Body of pancreas (tissue), 4 donors: ENCODE data around the gene ASPG.

ENCODE experiments used
- POLR2A ChIP-seq, 3 donors: fragments of 450-650 bp; IDR thresholded peaks; one replicate each; pipeline ENCODE4 v1.6.1; 2016; ENCODE audit warnings: antibody characterized with exemption in 3 of 3, mild to moderate bottlenecking in 2 of 3
- TF ChIP-seq, protein P1 (sequence below), 7 experiments: fragments of 450-650 bp in 4 of 7; fragments of 200-600 bp in 3 of 7; sonication (generic) in 3 of 7; IDR thresholded peaks; one replicate each; pipeline ENCODE4 v1.5.1; 2016 to 2019; ENCODE audit warnings: antibody characterized with exemption in 7 of 7

DNA sequence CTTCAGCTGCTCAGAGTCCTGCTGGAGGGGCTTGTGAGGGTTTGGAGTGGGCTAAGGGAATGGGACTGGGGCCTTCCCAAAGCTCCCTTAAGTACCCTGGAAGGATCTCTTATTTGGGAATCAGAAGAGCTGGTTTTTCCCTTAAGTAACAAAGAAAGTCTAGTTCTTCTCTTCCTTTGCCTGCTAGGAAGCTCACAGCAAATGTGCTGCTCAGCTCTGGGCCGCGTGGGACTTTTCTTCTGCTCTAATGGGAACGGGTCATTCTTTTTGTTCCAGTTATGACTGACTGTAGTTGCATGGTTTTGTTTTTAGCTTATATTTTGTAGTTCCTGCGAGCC, 58.9 kb downstream of the ASPG start:
- TF ChIP-seq, protein P1, sequence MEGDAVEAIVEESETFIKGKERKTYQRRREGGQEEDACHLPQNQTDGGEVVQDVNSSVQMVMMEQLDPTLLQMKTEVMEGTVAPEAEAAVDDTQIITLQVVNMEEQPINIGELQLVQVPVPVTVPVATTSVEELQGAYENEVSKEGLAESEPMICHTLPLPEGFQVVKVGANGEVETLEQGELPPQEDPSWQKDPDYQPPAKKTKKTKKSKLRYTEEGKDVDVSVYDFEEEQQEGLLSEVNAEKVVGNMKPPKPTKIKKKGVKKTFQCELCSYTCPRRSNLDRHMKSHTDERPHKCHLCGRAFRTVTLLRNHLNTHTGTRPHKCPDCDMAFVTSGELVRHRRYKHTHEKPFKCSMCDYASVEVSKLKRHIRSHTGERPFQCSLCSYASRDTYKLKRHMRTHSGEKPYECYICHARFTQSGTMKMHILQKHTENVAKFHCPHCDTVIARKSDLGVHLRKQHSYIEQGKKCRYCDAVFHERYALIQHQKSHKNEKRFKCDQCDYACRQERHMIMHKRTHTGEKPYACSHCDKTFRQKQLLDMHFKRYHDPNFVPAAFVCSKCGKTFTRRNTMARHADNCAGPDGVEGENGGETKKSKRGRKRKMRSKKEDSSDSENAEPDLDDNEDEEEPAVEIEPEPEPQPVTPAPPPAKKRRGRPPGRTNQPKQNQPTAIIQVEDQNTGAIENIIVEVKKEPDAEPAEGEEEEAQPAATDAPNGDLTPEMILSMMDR (IDR thresholded peaks at IDR 0.05) = no peak
- no peak for TF ChIP-seq POLR2A (IDR thresholded peaks at IDR 0.05)
